Tibial artery (tissue), 4 donors: ENCODE data around the gene DCANP1.

Experiments used
- DNase-seq, 2 donors: peaks; one replicate each; pipeline ENCODE4 v3.0.0-alpha.2; 2019
- H3K27ac ChIP-seq, 2 donors: fragments of 200-600 bp; sonication (generic) in 1 of 2; 1 replicate in 1 of 2; 2 replicates in 1 of 2; pipeline ENCODE4 v1.5.1; 2018 to 2019; ENCODE audit warnings: mild to moderate bottlenecking in 1 of 2
- H3K27me3 ChIP-seq, 2 donors: fragments of 200-600 bp; sonication (generic) in 1 of 2; one replicate each; pipeline versions ENCODE4 v1.5.1 to v1.6.0; 2016 to 2019
- H3K36me3 ChIP-seq, 3 donors: fragments of 200-600 bp; sonication (generic) in 2 of 3; one replicate each; pipeline ENCODE4 v1.5.1; 2016 to 2019; ENCODE audit warnings: mild to moderate bottlenecking in 2 of 3
- H3K4me1 ChIP-seq, 4 donors: fragments of 200-600 bp; sonication (generic) in 2 of 4; 1 replicate in 3 of 4; 2 replicates in 1 of 4; pipeline ENCODE4 v1.5.1; 2016 to 2019
- H3K4me3 ChIP-seq, 2 donors: fragments of 200-600 bp; sonication (generic) in 1 of 2; 1 replicate in 1 of 2; 2 replicates in 1 of 2; pipeline ENCODE4 v1.5.1; 2018 to 2019; ENCODE audit warnings: mild to moderate bottlenecking in 2 of 2
- H3K9me3 ChIP-seq, 3 donors: fragments of 200-600 bp; sonication (generic) in 1 of 3; one replicate each; pipeline ENCODE4 v1.5.1; 2016 to 2019
- CTCF ChIP-seq, 2 experiments: fragments of 200-600 bp in 1 of 2; fragments of 450-650 bp in 1 of 2; IDR thresholded peaks; one replicate each; pipeline ENCODE4 v1.5.1; 2017 to 2019; ENCODE audit warnings: antibody characterized with exemption in 2 of 2, mild to moderate bottlenecking in 1 of 2, moderate library complexity in 1 of 2
- intact Hi-C: fragments of 100-400 bp; cut with DNase I; formaldehyde crosslinking; loops from one replicate; pipeline ENCODE4 v1.15.0; 2023; ENCODE audit warnings: low total_unique reads

The DCANP1 gene

GRCh38 chr5:135477613-135478066, 30.5 kb upstream of the DCANP1 start:
- H3K4me1 ChIP-seq: no peaks in the 10 kb centered on the region
- H3K4me3 ChIP-seq: no peak overlapping the region
- H3K27me3 ChIP-seq: peaks cover 0 to 36% of the 10 kb centered on the region in 2 donors
- peak in 1 of 2 donors; percentile 44 for DNase-seq
- H3K27ac ChIP-seq: no peak overlapping the region
- no peaks in the 10 kb centered on the region for H3K36me3 ChIP-seq
- no peak for TF ChIP-seq CTCF (IDR thresholded peaks at IDR 0.05)
- no peaks in the 10 kb centered on the region for H3K9me3 ChIP-seq
- intact Hi-C loops: no loop called here

- H3K4me1 ChIP-seq: no peaks in the 10 kb centered on the region
- TF ChIP-seq CTCF (IDR thresholded peaks at IDR 0.05): no peak
- no peaks in the 10 kb centered on the region for H3K9me3 ChIP-seq
- H3K27ac ChIP-seq: no peak overlapping the region
- intact Hi-C loops: no loop called here
- H3K4me3 ChIP-seq: no peak overlapping the region
- no peaks in the 10 kb centered on the region for H3K36me3 ChIP-seq
- peaks cover 0 to 36% of the 10 kb centered on the region in 2 donors for H3K27me3 ChIP-seq
- DNase-seq: no peak
Measured at GRCh38 chr5:135476615-135477581, 29.8 kb upstream of the DCANP1 start.

- Histone ChIP-seq H3K27ac (no peak overlapping the region), H3K27me3 (peaks cover 0 to 29% of the 10 kb centered on the region in 2 donors), H3K9me3 (no peaks in the 10 kb centered on the region), H3K4me1 (no peaks in the 10 kb centered on the region), H3K36me3 (no peaks in the 10 kb centered on the region), H3K4me3 (no peak overlapping the region)
- intact Hi-C loops: no loop called here
- DNase-seq: peak in 1 of 2 donors; percentile 27
- TF ChIP-seq CTCF (IDR thresholded peaks at IDR 0.05): no peak
Measured at GRCh38 chr5:135473956-135474670, 27.0 kb upstream of the DCANP1 start.

GRCh38 chr5:135472141-135472540, 25.0 kb upstream of the DCANP1 start:
- H3K36me3 ChIP-seq: no peaks in the 10 kb centered on the region
- H3K4me3 ChIP-seq: no peak overlapping the region
- no peak overlapping the region for H3K27ac ChIP-seq
- H3K27me3 ChIP-seq: peaks cover 0 to 33% of the 10 kb centered on the region in 2 donors
- intact Hi-C loops: no loop called here
- no peak for TF ChIP-seq CTCF (IDR thresholded peaks at IDR 0.05)
- DNase-seq: peak in 1 of 2 donors; percentile 24
- no peaks in the 10 kb centered on the region for H3K4me1 ChIP-seq
- H3K9me3 ChIP-seq: no peaks in the 10 kb centered on the region

GRCh38 chr5:135471726-135472125, 24.6 kb upstream of the DCANP1 start:
- peaks cover 0 to 35% of the 10 kb centered on the region in 2 donors for H3K27me3 ChIP-seq
- intact Hi-C loops: no loop called here
- TF ChIP-seq CTCF (IDR thresholded peaks at IDR 0.05): no peak

More at GRCh38 chr5:135471726-135472125, 24.6 kb upstream of the DCANP1 start:
- Histone ChIP-seq H3K36me3 (no peaks in the 10 kb centered on the region), H3K9me3 (no peaks in the 10 kb centered on the region), H3K4me3 (no peak overlapping the region), H3K4me1 (peaks cover 0 to 1% (median under 1%) of the 10 kb centered on the region in 4 donors), H3K27ac (no peak overlapping the region)
- DNase-seq: peak in 1 of 2 donors; percentile 29
